ENCODE results near the gene KLF16. TPM values are rescaled to one million over a fixed set of nuclear protein-coding genes. Genes with fewer than 3 reads are reported as not detected.

Gene KLF16
- total and polyA plus RNA-seq, 2 experiments from 2014 or later, result 6.4 to 16.0 TPM

DNA sequence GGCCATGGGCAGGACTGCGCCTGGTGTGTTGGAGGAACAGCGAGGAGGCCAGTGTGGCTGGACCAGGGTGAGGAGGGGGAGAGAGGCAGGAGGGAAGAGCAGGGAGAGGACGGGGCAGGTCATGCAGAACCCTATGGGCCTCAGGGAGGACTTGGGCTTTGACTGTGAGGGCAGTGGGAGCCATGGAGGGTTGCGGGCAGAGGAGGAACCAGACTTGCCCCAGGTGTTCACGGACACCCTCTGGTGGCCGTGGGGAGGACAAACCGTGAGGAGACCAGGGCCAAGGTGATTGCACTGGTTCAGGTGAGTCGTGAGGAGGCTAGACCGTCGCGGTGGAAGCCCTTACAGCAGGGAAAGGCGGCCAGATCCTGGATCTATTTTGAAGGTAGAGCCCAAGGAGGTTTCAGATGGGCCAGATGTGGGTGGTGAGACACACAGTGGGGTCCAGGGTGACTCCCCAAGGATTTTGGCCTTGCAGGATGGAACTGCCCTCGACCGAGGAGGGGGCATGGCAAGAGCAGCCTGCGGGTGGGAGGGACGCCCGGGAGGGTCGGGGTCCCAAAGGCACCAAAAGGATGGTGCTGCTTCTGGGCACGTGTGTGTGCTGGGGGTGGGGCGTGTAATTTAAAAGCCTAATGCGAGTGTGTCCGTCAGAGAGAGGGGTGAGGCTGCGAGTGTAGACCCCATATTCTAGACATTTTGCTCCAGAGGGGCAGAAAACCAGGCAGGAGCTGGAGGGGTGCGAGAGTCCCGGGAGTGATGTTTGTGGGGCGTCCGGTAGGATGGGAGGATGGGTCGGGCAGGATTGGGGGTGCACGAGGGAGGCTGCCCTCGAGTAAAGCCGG lies 12.3 kb downstream of the KLF16 start:
- Histone ChIP-seq H3K79me2 (peaks cover 52% of the 10 kb centered on the region), H3K9me3 (ENCODE audit: low read depth) (no peaks in the 10 kb centered on the region), H3K27me3 (no peaks in the 10 kb centered on the region), H3K4me2 (no peak overlapping the region), H3K4me1 (ENCODE audit: insufficient read depth) (peaks cover 26% of the 10 kb centered on the region), H2AFZ (no peak overlapping the region), H4K20me1 (ENCODE audit: insufficient read depth, poor library complexity, severe bottlenecking) (peaks cover 21% of the 10 kb centered on the region), H3K9me2 (replicated peaks; ENCODE audit: insufficient read depth) (no peaks in the 10 kb centered on the region), H3K27ac (no peak overlapping the region), H3K36me3 (replicated peaks; ENCODE audit: insufficient read depth, low read depth) (no peaks in the 10 kb centered on the region), H3K4me3 (no peak overlapping the region)
- TF ChIP-seq EZH2phosphoT487 (IDR thresholded peaks at IDR 0.05; ENCODE audit: low read depth, severe bottlenecking, unreplicated experiment), result no peak
- TF ChIP-seq, protein P1, sequence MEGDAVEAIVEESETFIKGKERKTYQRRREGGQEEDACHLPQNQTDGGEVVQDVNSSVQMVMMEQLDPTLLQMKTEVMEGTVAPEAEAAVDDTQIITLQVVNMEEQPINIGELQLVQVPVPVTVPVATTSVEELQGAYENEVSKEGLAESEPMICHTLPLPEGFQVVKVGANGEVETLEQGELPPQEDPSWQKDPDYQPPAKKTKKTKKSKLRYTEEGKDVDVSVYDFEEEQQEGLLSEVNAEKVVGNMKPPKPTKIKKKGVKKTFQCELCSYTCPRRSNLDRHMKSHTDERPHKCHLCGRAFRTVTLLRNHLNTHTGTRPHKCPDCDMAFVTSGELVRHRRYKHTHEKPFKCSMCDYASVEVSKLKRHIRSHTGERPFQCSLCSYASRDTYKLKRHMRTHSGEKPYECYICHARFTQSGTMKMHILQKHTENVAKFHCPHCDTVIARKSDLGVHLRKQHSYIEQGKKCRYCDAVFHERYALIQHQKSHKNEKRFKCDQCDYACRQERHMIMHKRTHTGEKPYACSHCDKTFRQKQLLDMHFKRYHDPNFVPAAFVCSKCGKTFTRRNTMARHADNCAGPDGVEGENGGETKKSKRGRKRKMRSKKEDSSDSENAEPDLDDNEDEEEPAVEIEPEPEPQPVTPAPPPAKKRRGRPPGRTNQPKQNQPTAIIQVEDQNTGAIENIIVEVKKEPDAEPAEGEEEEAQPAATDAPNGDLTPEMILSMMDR (IDR thresholded peaks at IDR 0.05; ENCODE audit: poor library complexity), result no peak
- TF ChIP-seq EZH2 (IDR thresholded peaks at IDR 0.05; ENCODE audit: borderline replicate concordance), result no peak
- DNase-seq (ENCODE audit: low spot score), result no peak
- WGBS (ENCODE audit: low lambda C conversion rate, missing lambda C conversion rate), result 92% methylated on average over 22 of the region's 31 CpGs

DNA sequence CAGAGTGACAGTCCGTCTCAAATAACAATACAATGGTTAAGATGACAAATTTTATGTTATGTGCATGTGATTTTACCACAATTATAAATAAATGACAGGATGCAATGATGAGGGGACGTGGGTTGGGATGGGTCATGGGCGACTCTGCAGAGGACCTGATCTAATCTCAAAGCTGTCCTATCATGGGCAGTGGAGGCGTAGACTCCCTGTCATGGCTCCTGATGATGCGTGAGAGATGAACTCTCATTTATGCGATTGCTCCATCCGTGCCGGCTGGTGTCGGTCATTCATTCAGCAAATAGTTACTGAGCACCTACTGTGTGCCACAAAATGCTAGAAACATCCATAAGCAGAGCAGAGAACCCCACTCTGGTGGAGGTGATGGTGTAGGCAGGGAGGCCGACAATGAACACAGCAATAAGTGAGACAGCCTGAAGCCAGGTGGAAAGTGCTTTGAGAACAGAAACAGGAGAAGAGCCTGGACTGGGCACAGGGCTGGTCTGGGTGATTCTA lies 13.4 kb downstream of the KLF16 start:
- 86% methylated on average over 10 of the region's 10 CpGs for WGBS (ENCODE audit: low lambda C conversion rate, missing lambda C conversion rate)
- TF ChIP-seq EZH2 (IDR thresholded peaks at IDR 0.05; ENCODE audit: borderline replicate concordance), result no peak
- TF ChIP-seq, protein P1 (IDR thresholded peaks at IDR 0.05; ENCODE audit: poor library complexity), result no peak
- no peak for TF ChIP-seq EZH2phosphoT487 (IDR thresholded peaks at IDR 0.05; ENCODE audit: low read depth, severe bottlenecking, unreplicated experiment)
- H3K79me2 ChIP-seq, result peaks cover 55% of the 10 kb centered on the region

DNA sequence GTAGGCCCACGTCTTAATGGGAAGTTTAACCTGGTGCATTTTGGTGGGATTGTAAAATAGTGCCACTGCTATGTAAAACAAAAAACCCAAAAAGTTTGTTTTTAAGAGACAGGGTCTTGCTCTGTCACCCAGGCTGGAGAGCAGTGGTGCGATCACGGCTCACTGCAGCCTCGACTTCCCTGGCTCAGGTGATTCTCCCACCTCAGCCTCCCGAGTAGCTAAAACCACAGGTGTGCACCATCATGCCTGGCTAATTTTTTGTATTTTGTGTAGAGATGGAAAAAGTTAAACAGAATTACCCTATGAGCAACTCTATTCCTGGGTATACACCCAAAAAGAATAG lies 14.3 kb downstream of the KLF16 start:
- peak overlapping the region; percentile 37 for H3K27ac ChIP-seq
- DNase-seq (ENCODE audit: low spot score), result no peak
- H3K4me1 ChIP-seq (ENCODE audit: insufficient read depth), result peaks cover 14% of the 10 kb centered on the region
- peaks cover 41% of the 10 kb centered on the region for H4K20me1 ChIP-seq (ENCODE audit: insufficient read depth, poor library complexity, severe bottlenecking)
- H3K4me2 ChIP-seq, result peak overlapping the region; percentile 56
- TF ChIP-seq EZH2 (IDR thresholded peaks at IDR 0.05; ENCODE audit: borderline replicate concordance) (no peak), EZH2phosphoT487 (IDR thresholded peaks at IDR 0.05; ENCODE audit: low read depth, severe bottlenecking, unreplicated experiment) (no peak)
- TF ChIP-seq, protein P1 (IDR thresholded peaks at IDR 0.05; ENCODE audit: poor library complexity), result no peak
- peaks cover 55% of the 10 kb centered on the region for H3K79me2 ChIP-seq
- H3K4me3 ChIP-seq, result no peak overlapping the region
- no peak overlapping the region for H2AFZ ChIP-seq
- H3K9me2 ChIP-seq (replicated peaks; ENCODE audit: insufficient read depth), result no peaks in the 10 kb centered on the region
- WGBS (ENCODE audit: low lambda C conversion rate, missing lambda C conversion rate), result 80% methylated on average over 5 of the region's 5 CpGs
- H3K27me3 ChIP-seq, result no peaks in the 10 kb centered on the region
- no peaks in the 10 kb centered on the region for H3K36me3 ChIP-seq (replicated peaks; ENCODE audit: insufficient read depth, low read depth)
- H3K9me3 ChIP-seq (ENCODE audit: low read depth), result no peaks in the 10 kb centered on the region

More for the DNA sequence above, 13.4 kb downstream of the KLF16 start:
- Histone ChIP-seq H3K36me3 (replicated peaks; ENCODE audit: insufficient read depth, low read depth) (no peaks in the 10 kb centered on the region), H3K27ac (no peak overlapping the region), H4K20me1 (ENCODE audit: insufficient read depth, poor library complexity, severe bottlenecking) (peaks cover 32% of the 10 kb centered on the region), H3K4me3 (no peak overlapping the region), H3K9me3 (ENCODE audit: low read depth) (no peaks in the 10 kb centered on the region), H3K4me2 (no peak overlapping the region), H3K9me2 (replicated peaks; ENCODE audit: insufficient read depth) (no peaks in the 10 kb centered on the region), H3K4me1 (ENCODE audit: insufficient read depth) (peaks cover 16% of the 10 kb centered on the region), H3K27me3 (no peaks in the 10 kb centered on the region), H2AFZ (no peak overlapping the region)
- DNase-seq (ENCODE audit: low spot score), result no peak

Measured in hepatocyte (in vitro differentiated cells).